ENCODE measurements around the gene HACE1.

HACE1 gene

DNA sequence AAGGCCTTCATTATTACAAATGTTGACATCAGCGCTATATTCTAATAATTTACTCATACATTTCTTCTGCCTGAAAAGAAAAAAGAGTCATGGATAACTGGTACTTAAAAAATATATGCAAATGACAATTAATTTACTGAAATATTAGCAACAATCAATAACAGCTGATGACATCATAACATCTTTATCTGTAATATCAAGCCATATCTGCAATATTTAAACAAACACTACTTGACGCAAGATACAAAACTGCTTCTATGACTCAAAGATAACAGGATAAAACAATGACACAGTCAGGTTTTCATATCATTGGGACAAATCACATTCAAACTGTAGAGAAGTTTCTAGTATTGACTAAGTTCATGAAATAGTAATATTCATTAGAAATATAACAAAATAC lies 16.5 kb downstream of the HACE1 start:
- TF ChIP-seq, protein P1, sequence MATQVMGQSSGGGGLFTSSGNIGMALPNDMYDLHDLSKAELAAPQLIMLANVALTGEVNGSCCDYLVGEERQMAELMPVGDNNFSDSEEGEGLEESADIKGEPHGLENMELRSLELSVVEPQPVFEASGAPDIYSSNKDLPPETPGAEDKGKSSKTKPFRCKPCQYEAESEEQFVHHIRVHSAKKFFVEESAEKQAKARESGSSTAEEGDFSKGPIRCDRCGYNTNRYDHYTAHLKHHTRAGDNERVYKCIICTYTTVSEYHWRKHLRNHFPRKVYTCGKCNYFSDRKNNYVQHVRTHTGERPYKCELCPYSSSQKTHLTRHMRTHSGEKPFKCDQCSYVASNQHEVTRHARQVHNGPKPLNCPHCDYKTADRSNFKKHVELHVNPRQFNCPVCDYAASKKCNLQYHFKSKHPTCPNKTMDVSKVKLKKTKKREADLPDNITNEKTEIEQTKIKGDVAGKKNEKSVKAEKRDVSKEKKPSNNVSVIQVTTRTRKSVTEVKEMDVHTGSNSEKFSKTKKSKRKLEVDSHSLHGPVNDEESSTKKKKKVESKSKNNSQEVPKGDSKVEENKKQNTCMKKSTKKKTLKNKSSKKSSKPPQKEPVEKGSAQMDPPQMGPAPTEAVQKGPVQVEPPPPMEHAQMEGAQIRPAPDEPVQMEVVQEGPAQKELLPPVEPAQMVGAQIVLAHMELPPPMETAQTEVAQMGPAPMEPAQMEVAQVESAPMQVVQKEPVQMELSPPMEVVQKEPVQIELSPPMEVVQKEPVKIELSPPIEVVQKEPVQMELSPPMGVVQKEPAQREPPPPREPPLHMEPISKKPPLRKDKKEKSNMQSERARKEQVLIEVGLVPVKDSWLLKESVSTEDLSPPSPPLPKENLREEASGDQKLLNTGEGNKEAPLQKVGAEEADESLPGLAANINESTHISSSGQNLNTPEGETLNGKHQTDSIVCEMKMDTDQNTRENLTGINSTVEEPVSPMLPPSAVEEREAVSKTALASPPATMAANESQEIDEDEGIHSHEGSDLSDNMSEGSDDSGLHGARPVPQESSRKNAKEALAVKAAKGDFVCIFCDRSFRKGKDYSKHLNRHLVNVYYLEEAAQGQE (IDR thresholded peaks at IDR 0.05; ENCODE audit: low read depth): no peak
- TF ChIP-seq FOXM1 (IDR thresholded peaks at IDR 0.05; ENCODE audit: borderline replicate concordance, low read depth) (no peak), EGR1 (IDR thresholded peaks at IDR 0.05) (no peak), YY1 (IDR thresholded peaks at IDR 0.05; ENCODE audit: low read depth) (no peak), TEAD4 (IDR thresholded peaks at IDR 0.05) (no peak), EP300 (IDR thresholded peaks at IDR 0.05; ENCODE audit: borderline replicate concordance) (no peak), TCF12 (IDR thresholded peaks at IDR 0.05; ENCODE audit: low read depth) (no peak), RAD21 (IDR thresholded peaks at IDR 0.05; ENCODE audit: low read depth) (no peak), CEBPB (IDR thresholded peaks at IDR 0.05) (no peak), ZBTB7A (IDR thresholded peaks at IDR 0.05; ENCODE audit: low read depth) (no peak)
- TF ChIP-seq, protein P2, sequence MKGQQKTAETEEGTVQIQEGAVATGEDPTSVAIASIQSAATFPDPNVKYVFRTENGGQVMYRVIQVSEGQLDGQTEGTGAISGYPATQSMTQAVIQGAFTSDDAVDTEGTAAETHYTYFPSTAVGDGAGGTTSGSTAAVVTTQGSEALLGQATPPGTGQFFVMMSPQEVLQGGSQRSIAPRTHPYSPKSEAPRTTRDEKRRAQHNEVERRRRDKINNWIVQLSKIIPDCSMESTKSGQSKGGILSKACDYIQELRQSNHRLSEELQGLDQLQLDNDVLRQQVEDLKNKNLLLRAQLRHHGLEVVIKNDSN (IDR thresholded peaks at IDR 0.05): no peak

DNA sequence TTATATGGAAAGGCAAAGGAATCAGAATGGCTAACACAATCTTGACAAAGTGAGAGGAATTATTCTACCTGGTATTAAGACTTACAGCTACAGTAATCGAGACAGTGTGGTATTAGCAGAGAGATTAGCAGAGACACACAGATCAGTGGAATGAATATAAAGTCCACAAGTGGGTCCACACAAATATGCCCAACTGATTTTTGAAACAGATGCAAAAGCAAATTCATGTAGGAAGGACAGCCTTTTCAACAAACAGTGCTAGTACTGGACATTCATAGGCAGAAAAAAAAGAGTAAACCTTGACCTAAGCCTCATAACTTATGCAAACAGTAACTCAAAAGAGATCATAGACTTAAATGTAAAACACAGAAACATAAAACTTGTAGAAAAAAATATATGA lies 22.6 kb downstream of the HACE1 start:
- TF ChIP-seq CEBPB (IDR thresholded peaks at IDR 0.05) (no peak), TAF1 (IDR thresholded peaks at IDR 0.05; ENCODE audit: low read depth) (no peak), YY1 (IDR thresholded peaks at IDR 0.05; ENCODE audit: low read depth) (no peak), EGR1 (IDR thresholded peaks at IDR 0.05) (no peak)
- TF ChIP-seq, protein P3, sequence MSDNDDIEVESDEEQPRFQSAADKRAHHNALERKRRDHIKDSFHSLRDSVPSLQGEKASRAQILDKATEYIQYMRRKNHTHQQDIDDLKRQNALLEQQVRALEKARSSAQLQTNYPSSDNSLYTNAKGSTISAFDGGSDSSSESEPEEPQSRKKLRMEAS (IDR thresholded peaks at IDR 0.05): no peak

DNA sequence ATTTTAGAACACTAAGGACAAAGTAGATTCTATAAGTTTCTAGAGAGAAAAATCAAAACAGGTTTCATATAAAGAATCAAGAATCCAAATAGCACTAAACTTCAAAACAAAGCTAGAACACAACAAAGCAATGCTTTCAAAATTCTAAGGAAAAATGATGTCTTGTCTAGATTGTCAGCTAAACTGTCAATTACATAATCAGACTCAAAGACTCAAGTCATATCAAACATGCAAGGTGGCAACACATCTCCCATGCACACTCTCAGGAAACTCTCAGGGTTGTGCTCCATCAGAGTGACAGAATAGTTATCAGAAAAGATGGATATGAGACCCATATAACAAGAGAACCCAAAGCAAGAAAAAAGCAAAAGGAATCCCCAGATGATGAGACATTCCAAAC lies 23.9 kb downstream of the HACE1 start:
- TF ChIP-seq YY1 (IDR thresholded peaks at IDR 0.05; ENCODE audit: low read depth): no peak
- no peak for TF ChIP-seq RAD21 (IDR thresholded peaks at IDR 0.05; ENCODE audit: low read depth)
- TF ChIP-seq ZBTB7A (IDR thresholded peaks at IDR 0.05; ENCODE audit: low read depth): no peak
- TF ChIP-seq NFIC (IDR thresholded peaks at IDR 0.05): no peak
- TF ChIP-seq CEBPB (IDR thresholded peaks at IDR 0.05): no peak
- TF ChIP-seq, protein P2 (IDR thresholded peaks at IDR 0.05): no peak
- no peak for TF ChIP-seq EP300 (IDR thresholded peaks at IDR 0.05; ENCODE audit: borderline replicate concordance)
- TF ChIP-seq EGR1 (IDR thresholded peaks at IDR 0.05): no peak

DNA sequence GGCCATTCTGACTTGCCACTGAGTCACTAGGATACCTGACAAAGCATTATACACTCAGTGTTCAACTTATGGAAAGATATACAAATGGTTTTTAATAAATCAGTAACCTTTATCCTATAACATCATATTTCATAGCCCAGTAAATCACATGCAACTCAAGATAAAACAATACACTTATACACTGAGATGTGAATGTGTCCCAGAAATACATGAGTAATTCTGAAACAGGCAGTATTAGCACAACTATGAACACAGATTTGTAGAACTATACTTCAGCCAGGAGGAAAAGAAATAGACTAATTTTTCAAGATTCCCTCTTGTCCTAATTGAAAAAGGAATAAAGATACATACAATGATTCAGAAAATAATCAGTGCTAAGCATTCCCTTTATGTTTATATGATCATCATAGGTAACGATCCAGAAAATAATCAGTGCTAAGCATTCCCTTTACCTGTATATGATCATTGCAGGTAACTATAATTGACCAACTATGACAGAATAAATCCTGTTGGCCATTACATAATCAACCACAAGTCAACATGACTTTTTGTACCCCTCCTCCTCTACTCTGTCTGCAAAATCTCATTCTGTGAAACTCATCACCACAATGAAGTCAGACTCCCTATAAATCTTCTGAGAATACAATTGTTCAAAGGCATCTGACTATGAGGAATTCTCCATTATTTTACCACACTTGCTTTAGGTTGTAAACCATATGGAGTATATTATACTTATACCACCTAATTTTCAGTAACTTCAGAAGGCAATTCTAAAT lies 30.3 kb downstream of the HACE1 start:
- TF ChIP-seq NFIC (IDR thresholded peaks at IDR 0.05): no peak
- no peak for TF ChIP-seq YY1 (IDR thresholded peaks at IDR 0.05; ENCODE audit: low read depth)
- TF ChIP-seq TAF1 (IDR thresholded peaks at IDR 0.05; ENCODE audit: low read depth): no peak
- TF ChIP-seq EP300 (IDR thresholded peaks at IDR 0.05; ENCODE audit: borderline replicate concordance): no peak
- no peak for TF ChIP-seq CREB1 (IDR thresholded peaks at IDR 0.05; ENCODE audit: low read depth)
- TF ChIP-seq, protein P2 (IDR thresholded peaks at IDR 0.05): no peak
- TF ChIP-seq, protein P3 (IDR thresholded peaks at IDR 0.05): no peak
- TF ChIP-seq FOXM1 (IDR thresholded peaks at IDR 0.05; ENCODE audit: borderline replicate concordance, low read depth): no peak
- TF ChIP-seq ZBTB7A (IDR thresholded peaks at IDR 0.05; ENCODE audit: low read depth): no peak
- no peak for TF ChIP-seq TCF12 (IDR thresholded peaks at IDR 0.05; ENCODE audit: low read depth)
- TF ChIP-seq CEBPB (IDR thresholded peaks at IDR 0.05): no peak
- TF ChIP-seq, protein P1 (IDR thresholded peaks at IDR 0.05; ENCODE audit: low read depth): no peak
- no peak for TF ChIP-seq EGR1 (IDR thresholded peaks at IDR 0.05)
- no peak for TF ChIP-seq TEAD4 (IDR thresholded peaks at IDR 0.05)
- TF ChIP-seq RAD21 (IDR thresholded peaks at IDR 0.05; ENCODE audit: low read depth): no peak

DNA sequence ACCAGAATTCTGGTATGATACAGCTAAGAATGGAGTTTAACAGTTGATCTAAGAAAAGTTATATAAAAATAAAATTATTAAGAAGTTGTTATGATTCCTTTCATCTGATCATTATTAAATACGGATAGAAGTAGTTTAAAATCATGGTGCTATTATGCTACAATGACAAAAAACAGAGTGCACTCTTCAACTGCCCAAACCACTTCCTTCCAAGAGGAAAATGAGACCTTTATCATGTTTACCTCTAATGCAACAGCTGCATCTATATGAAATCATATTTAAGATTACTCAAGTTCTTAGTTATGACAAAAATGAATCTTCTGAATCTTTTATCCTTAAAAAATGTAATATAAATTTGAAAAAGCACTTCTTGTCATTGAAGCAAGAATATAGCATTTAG lies 31.2 kb downstream of the HACE1 start:
- TF ChIP-seq EGR1 (IDR thresholded peaks at IDR 0.05) (no peak), TAF1 (IDR thresholded peaks at IDR 0.05; ENCODE audit: low read depth) (no peak), TCF12 (IDR thresholded peaks at IDR 0.05; ENCODE audit: low read depth) (no peak), FOXM1 (IDR thresholded peaks at IDR 0.05; ENCODE audit: borderline replicate concordance, low read depth) (no peak), EP300 (IDR thresholded peaks at IDR 0.05; ENCODE audit: borderline replicate concordance) (no peak), CEBPB (IDR thresholded peaks at IDR 0.05) (no peak), RAD21 (IDR thresholded peaks at IDR 0.05; ENCODE audit: low read depth) (no peak), TEAD4 (IDR thresholded peaks at IDR 0.05) (no peak), YY1 (IDR thresholded peaks at IDR 0.05; ENCODE audit: low read depth) (no peak)
- TF ChIP-seq, protein P2 (IDR thresholded peaks at IDR 0.05): no peak
- TF ChIP-seq, protein P3 (IDR thresholded peaks at IDR 0.05): no peak
- TF ChIP-seq, protein P1 (IDR thresholded peaks at IDR 0.05; ENCODE audit: low read depth): no peak
